Measurements from ENCODE around the gene DENND2A. TPM values are rescaled to one million over a fixed set of nuclear protein-coding genes. Genes with fewer than 3 reads are reported as not detected.

Gene DENND2A
- total RNA-seq, 1 experiment from 2014 or later: 7.3 TPM

- TF ChIP-seq, protein P1, sequence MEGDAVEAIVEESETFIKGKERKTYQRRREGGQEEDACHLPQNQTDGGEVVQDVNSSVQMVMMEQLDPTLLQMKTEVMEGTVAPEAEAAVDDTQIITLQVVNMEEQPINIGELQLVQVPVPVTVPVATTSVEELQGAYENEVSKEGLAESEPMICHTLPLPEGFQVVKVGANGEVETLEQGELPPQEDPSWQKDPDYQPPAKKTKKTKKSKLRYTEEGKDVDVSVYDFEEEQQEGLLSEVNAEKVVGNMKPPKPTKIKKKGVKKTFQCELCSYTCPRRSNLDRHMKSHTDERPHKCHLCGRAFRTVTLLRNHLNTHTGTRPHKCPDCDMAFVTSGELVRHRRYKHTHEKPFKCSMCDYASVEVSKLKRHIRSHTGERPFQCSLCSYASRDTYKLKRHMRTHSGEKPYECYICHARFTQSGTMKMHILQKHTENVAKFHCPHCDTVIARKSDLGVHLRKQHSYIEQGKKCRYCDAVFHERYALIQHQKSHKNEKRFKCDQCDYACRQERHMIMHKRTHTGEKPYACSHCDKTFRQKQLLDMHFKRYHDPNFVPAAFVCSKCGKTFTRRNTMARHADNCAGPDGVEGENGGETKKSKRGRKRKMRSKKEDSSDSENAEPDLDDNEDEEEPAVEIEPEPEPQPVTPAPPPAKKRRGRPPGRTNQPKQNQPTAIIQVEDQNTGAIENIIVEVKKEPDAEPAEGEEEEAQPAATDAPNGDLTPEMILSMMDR (conservative IDR thresholded peaks at IDR 0.05): no peak
- Histone ChIP-seq H3K4me2 (ENCODE audit: insufficient read depth, insufficient read length, low read length) (no peak overlapping the region), H4K91ac (ENCODE audit: insufficient read length, low read depth, low read length) (no peak overlapping the region), H3K23me2 (ENCODE audit: insufficient read length, low read depth, low read length, poor library complexity, severe bottlenecking) (no peaks in the 10 kb centered on the region), H3K4me1 (ENCODE audit: insufficient read depth, low read length) (no peaks in the 10 kb centered on the region), H2BK15ac (ENCODE audit: low read depth, low read length) (no peak overlapping the region), H4K5ac (ENCODE audit: insufficient read length, low read depth, low read length) (no peak overlapping the region), H4K8ac (replicated peaks; ENCODE audit: insufficient read length, low read depth, low read length) (no peak overlapping the region), H3K9ac (ENCODE audit: extremely low read depth, insufficient read length, low read length) (no peak overlapping the region), H2AK5ac (ENCODE audit: insufficient read length, low read length) (no peak overlapping the region), H3K79me1 (ENCODE audit: insufficient read depth, low read depth, low read length, poor library complexity, severe bottlenecking) (no peaks in the 10 kb centered on the region), H3K27me3 (ENCODE audit: insufficient read depth, low read length) (no peaks in the 10 kb centered on the region), H4K20me1 (ENCODE audit: control insufficient read depth, insufficient read depth, insufficient read length) (no peaks in the 10 kb centered on the region), H2BK5ac (ENCODE audit: insufficient read length, low read length) (no peak overlapping the region), H2BK120ac (ENCODE audit: low read depth, low read length, poor library complexity, severe bottlenecking) (no peak overlapping the region), H3K4ac (ENCODE audit: low read depth, low read length) (no peak overlapping the region), H2AFZ (ENCODE audit: low read length) (no peak overlapping the region), H2BK20ac (ENCODE audit: low read depth, low read length, poor library complexity, severe bottlenecking) (no peak overlapping the region), H3K56ac (ENCODE audit: insufficient read length, low read depth, low read length) (no peak overlapping the region), H3T11ph (ENCODE audit: low read length) (no peak overlapping the region), H2BK12ac (ENCODE audit: insufficient read length, low read depth, low read length) (no peak overlapping the region), H3K79me2 (ENCODE audit: insufficient read depth, low read length) (no peaks in the 10 kb centered on the region), H3K9me3 (ENCODE audit: control insufficient read depth, low read depth, low read length) (no peaks in the 10 kb centered on the region), H3K14ac (ENCODE audit: insufficient read depth, low read length) (no peak overlapping the region), H3K27ac (ENCODE audit: insufficient read length, low read depth, low read length) (no peak overlapping the region), H3K23ac (ENCODE audit: insufficient read length, low read depth, low read length) (no peak overlapping the region), H3K18ac (ENCODE audit: insufficient read length, low read depth, low read length) (no peak overlapping the region)
- Mint-ChIP-seq H3K36me3 (ENCODE audit: insufficient read depth in 1 of 3, low read depth in 3 of 3) (no peaks in the 10 kb centered on the region; a peak in 1 of 7 replicates), H3K27me3 (ENCODE audit: low read depth) (no peaks in the 10 kb centered on the region), H3K9me3 (no peaks in the 10 kb centered on the region), H3K4me3 (no peak overlapping the region), H3K4me1 (0 out of 4 replicates have a peak, but pooled peaks cover 0 to 7% of the 10 kb centered on the region in 2 experiments), H3K27ac (0 out of 7 replicates have a peak overlapping the region, but pooled peaks of 1 of the 3 experiments have one; percentile 23)
- no CpG with 5 or more reads among the region's 13 CpGs for WGBS (ENCODE audit: extremely low coverage, insufficient read length, low lambda C conversion rate)
- DNase-seq: no peak
Observed at GRCh38 chr7:140594131-140594691, 46.4 kb downstream of the DENND2A start.
